Panc1 (cell line): ENCODE results near the gene MTMR2. TPM values are rescaled to one million over a fixed set of nuclear protein-coding genes. Genes with fewer than 3 reads are reported as not detected.

Source experiments
- ATAC-seq: fragments of 200-7000 bp; cut with Tn5 transposase; 2 replicates; pipeline ENCODE4 v1.9.1; 2020; ENCODE audit warnings: mild to moderate bottlenecking, moderate library complexity
- BruUV-seq: library from RNA; stranded (reverse); fragments of 400-500 nt; replicated peaks from 2 replicates; lab custom pipeline; 2021; lab: Mats Ljungman, UMichigan
- CTCF ChIA-PET: fragments of 300-600 bp; sonication (Branson Sonifier 250); formaldehyde crosslinking; loops from one replicate; lab custom pipeline; 2022; ENCODE audit warnings: antibody characterized with exemption; lab: Charles Lee
- POLR2A ChIA-PET: fragments of 300-600 bp; sonication (Branson Sonifier 250); formaldehyde crosslinking; loops from one replicate; lab custom pipeline; 2022; ENCODE audit warnings: antibody characterized with exemption; lab: Charles Lee
- DNase-seq: peaks from one replicate; pipeline ENCODE4 v3.0.0-alpha.2; 2010; ENCODE audit warnings: low read depth, low spot score
- H3K27ac ChIP-seq: 2 replicates; pipeline ENCODE4 v1.5.1; 2011; ENCODE audit warnings: mild to moderate bottlenecking, low read length, inconsistent platforms
- H3K27me3 ChIP-seq: fragments of 200-500 bp; sonication (Bioruptor generic); 2 replicates; pipeline ENCODE4 v1.6.0; 2014; ENCODE audit warnings: low read length, inconsistent platforms; ENCODE audit not compliant: control insufficient read depth, insufficient read depth
- H3K36me3 ChIP-seq: fragments of 200-500 bp; sonication (Bioruptor generic); 2 replicates; pipeline ENCODE4 v1.5.1; 2014; ENCODE audit warnings: inconsistent platforms, mild to moderate bottlenecking, low read length, moderate library complexity; ENCODE audit not compliant: control insufficient read depth, insufficient read depth
- H3K4me1 ChIP-seq: 2 replicates; pipeline ENCODE4 v1.5.1; 2011; ENCODE audit warnings: inconsistent platforms, mild to moderate bottlenecking, low read length, moderate library complexity; ENCODE audit not compliant: control insufficient read depth, insufficient read depth
- H3K4me3 ChIP-seq, 2 experiments: 2 replicates each; pipeline ENCODE4 v1.5.1; 2011 to 2012; ENCODE audit warnings: low read depth in 2 of 2, low read length in 2 of 2, mild to moderate bottlenecking in 2 of 2, inconsistent platforms in 1 of 2, moderate library complexity in 1 of 2
- H3K9me3 ChIP-seq: fragments of 200-500 bp; sonication (Bioruptor generic); 2 replicates; pipeline ENCODE4 v1.5.1; 2014; ENCODE audit warnings: low read depth, mild to moderate bottlenecking, inconsistent platforms, low read length, moderate library complexity; ENCODE audit not compliant: control insufficient read depth, insufficient read depth
- POLR2AphosphoS5 ChIP-seq: IDR thresholded peaks from 2 replicates; pipeline ENCODE4 v1.6.1; 2012; ENCODE audit warnings: mild to moderate bottlenecking, low read depth, low read length, moderate library complexity
- SIN3A ChIP-seq: IDR thresholded peaks from 2 replicates; pipeline ENCODE4 v1.6.1; 2012; ENCODE audit warnings: low read depth, mild to moderate bottlenecking, low read length, moderate library complexity, borderline replicate concordance; ENCODE audit not compliant: insufficient read depth
- TCF7L2 ChIP-seq: IDR thresholded peaks from 2 replicates; pipeline ENCODE4 v1.6.1; 2011; ENCODE audit warnings: mild to moderate bottlenecking, low read depth, low read length, inconsistent platforms
- in situ Hi-C: cut with HindIII; loops from 2 replicates; pipeline ENCODE4 v1.10.0; 2016; ENCODE audit warnings: low sequenced_read_pairs, low pct_unique_long_range_greater_than_20kb
- intact Hi-C: fragments of 100-400 bp; cut with micrococcal nuclease; formaldehyde crosslinking; loops from one replicate; pipeline ENCODE4 v1.10.0; 2022; ENCODE audit not compliant: unreplicated experiment
- total RNA-seq: library from RNA; stranded (reverse); gene quantifications from one replicate; pipeline ENCODE4 v1.2.1, GENCODE V29; 2021; ENCODE audit not compliant: unreplicated experiment
- TF ChIP-seq, protein P1 (sequence below), 2 experiments: IDR thresholded peaks; 2 replicates each; pipeline ENCODE4 v1.6.1; 2011 to 2012; ENCODE audit warnings: low read depth in 2 of 2, control low read depth in 1 of 2, low read length in 1 of 2, mild to moderate bottlenecking in 1 of 2, moderate library complexity in 1 of 2; ENCODE audit not compliant: insufficient read depth in 1 of 2
- TF ChIP-seq, protein P2 (sequence below): fragments of 450-650 bp; IDR thresholded peaks from 2 replicates; pipeline ENCODE4 v1.5.1; 2017; ENCODE audit warnings: mild to moderate bottlenecking

MTMR2 gene
- total RNA-seq, 1 experiment from 2014 or later = 44.8 TPM

DNA sequence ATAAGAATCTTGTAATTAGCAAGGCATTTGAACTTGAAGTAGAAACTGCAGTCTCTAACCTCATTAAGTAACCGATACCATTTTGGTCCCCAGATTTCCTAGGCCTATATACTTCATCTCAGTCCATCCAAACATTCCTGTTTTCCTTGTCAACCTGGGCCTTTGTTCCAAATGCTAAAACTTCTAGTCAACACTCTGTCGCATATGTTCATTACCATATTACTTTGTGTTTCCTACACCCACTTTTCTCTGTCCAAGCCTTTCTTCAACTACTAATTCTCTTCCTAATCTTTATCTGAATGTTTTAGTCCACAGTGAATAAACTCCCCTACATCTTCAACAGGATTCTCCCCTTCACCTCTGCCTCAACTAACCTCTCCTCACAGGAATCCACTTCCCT, 31.4 kb downstream of the MTMR2 start:
- DNase-seq (no peak), ATAC-seq (no peak)
- in situ Hi-C loops (no loop called here), intact Hi-C loops (no loop called here)
- H3K36me3 ChIP-seq = no peaks in the 10 kb centered on the region
- H3K4me3 ChIP-seq = no peak overlapping the region
- ChIA-PET CTCF (no interaction called here), POLR2A (interaction anchor here (0.6 kb wide), 1 partner anchor 89 kb away, joined by 3 read pairs; no protein-coding TSS in a partner anchor)
- H3K27ac ChIP-seq = no peak overlapping the region
- BruUV-seq = no TSS peak
- H3K9me3 ChIP-seq = no peaks in the 10 kb centered on the region
- H3K27me3 ChIP-seq = no peaks in the 10 kb centered on the region
- no peak for TF ChIP-seq POLR2AphosphoS5
- TF ChIP-seq, protein P1, sequence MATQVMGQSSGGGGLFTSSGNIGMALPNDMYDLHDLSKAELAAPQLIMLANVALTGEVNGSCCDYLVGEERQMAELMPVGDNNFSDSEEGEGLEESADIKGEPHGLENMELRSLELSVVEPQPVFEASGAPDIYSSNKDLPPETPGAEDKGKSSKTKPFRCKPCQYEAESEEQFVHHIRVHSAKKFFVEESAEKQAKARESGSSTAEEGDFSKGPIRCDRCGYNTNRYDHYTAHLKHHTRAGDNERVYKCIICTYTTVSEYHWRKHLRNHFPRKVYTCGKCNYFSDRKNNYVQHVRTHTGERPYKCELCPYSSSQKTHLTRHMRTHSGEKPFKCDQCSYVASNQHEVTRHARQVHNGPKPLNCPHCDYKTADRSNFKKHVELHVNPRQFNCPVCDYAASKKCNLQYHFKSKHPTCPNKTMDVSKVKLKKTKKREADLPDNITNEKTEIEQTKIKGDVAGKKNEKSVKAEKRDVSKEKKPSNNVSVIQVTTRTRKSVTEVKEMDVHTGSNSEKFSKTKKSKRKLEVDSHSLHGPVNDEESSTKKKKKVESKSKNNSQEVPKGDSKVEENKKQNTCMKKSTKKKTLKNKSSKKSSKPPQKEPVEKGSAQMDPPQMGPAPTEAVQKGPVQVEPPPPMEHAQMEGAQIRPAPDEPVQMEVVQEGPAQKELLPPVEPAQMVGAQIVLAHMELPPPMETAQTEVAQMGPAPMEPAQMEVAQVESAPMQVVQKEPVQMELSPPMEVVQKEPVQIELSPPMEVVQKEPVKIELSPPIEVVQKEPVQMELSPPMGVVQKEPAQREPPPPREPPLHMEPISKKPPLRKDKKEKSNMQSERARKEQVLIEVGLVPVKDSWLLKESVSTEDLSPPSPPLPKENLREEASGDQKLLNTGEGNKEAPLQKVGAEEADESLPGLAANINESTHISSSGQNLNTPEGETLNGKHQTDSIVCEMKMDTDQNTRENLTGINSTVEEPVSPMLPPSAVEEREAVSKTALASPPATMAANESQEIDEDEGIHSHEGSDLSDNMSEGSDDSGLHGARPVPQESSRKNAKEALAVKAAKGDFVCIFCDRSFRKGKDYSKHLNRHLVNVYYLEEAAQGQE (IDR thresholded peaks at IDR 0.05; ENCODE audit: insufficient read depth in 1 of 2, low read depth in 2 of 2, low read length in 1 of 2) = no peak
- no peak for TF ChIP-seq SIN3A
- no peak for TF ChIP-seq TCF7L2
- TF ChIP-seq, protein P2, sequence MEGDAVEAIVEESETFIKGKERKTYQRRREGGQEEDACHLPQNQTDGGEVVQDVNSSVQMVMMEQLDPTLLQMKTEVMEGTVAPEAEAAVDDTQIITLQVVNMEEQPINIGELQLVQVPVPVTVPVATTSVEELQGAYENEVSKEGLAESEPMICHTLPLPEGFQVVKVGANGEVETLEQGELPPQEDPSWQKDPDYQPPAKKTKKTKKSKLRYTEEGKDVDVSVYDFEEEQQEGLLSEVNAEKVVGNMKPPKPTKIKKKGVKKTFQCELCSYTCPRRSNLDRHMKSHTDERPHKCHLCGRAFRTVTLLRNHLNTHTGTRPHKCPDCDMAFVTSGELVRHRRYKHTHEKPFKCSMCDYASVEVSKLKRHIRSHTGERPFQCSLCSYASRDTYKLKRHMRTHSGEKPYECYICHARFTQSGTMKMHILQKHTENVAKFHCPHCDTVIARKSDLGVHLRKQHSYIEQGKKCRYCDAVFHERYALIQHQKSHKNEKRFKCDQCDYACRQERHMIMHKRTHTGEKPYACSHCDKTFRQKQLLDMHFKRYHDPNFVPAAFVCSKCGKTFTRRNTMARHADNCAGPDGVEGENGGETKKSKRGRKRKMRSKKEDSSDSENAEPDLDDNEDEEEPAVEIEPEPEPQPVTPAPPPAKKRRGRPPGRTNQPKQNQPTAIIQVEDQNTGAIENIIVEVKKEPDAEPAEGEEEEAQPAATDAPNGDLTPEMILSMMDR = no peak
- no peaks in the 10 kb centered on the region for H3K4me1 ChIP-seq

DNA sequence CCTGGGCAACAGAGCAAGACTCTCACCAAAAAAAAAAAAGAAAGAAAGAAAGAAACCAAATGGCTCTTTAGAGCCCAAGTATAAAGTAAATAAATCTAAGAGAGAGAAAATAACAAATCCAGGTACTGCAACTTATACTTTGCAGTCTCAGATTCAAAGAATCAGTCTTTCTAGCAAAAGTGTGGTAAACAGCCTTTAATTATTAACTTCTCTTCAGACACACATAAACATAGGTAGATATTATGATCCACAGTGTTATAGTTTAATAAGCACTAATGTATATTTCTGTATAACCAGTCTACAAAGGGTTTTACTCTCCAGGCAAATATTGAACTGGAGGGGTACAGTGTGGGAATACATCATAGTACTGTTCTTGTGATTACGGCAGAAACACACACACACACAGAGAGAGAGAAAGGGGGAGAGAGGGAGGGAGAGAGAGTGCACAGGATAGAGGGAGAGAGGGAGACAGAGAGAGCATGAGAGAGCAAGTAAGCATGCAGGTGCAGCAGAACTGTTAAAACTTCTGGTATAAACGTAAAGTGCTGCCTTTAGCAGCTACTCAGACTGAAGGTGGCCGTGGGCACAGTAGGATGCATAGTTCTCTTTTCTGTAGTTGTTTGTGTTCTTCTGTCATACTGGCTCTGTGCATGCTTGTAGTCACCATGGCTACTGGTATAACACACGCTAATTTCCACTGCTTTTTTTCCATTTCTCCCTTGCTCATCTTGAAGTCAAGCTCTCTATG, 32.3 kb downstream of the MTMR2 start:
- ChIA-PET CTCF (no interaction called here), POLR2A (no interaction called here)
- DNase-seq (no peak), ATAC-seq (peak; percentile 66)
- no TSS peak for BruUV-seq
- in situ Hi-C loops (no loop called here), intact Hi-C loops (no loop called here)
- Histone ChIP-seq H3K9me3 (no peaks in the 10 kb centered on the region), H3K4me3 (no peak overlapping the region), H3K27me3 (no peaks in the 10 kb centered on the region), H3K4me1 (no peaks in the 10 kb centered on the region), H3K36me3 (no peaks in the 10 kb centered on the region), H3K27ac (no peak overlapping the region)
- TF ChIP-seq TCF7L2 (no peak), SIN3A (no peak), POLR2AphosphoS5 (no peak)
- TF ChIP-seq, protein P1 (IDR thresholded peaks at IDR 0.05; ENCODE audit: insufficient read depth in 1 of 2, low read depth in 2 of 2, low read length in 1 of 2) = no peak
- TF ChIP-seq, protein P2 = no peak
